Measurements from ENCODE around the gene FARS2. TPM values are rescaled to one million over a fixed set of nuclear protein-coding genes. Genes with fewer than 3 reads are reported as not detected.

The FARS2 gene
- total RNA-seq, 3 donors from 2014 or later = 12.0 to 29.6 (median 24.3) TPM

DNA sequence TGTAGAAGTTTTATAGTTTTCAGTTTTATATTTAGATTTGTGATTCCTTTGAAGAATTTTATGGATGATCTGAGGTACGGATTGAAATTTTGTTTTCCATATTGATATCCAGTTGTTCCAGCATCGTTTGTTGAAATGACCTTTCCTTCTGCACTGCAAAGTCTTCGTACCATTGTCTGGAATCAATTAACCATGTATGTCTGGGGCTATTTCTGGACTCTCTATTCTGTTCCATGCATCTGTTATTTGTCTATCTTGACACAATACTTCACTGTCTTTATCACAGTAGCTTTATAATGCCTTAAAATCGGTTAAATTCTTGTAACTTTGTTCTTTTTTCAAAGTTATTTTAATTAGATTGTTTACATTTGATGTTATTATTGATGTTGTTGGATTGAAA, 154.9 kb downstream of the FARS2 start:
- TF ChIP-seq POLR2AphosphoS5 (IDR thresholded peaks at IDR 0.05) (no peak), POLR2A (IDR thresholded peaks at IDR 0.05) (no peak)
- TF ChIP-seq, protein P1, sequence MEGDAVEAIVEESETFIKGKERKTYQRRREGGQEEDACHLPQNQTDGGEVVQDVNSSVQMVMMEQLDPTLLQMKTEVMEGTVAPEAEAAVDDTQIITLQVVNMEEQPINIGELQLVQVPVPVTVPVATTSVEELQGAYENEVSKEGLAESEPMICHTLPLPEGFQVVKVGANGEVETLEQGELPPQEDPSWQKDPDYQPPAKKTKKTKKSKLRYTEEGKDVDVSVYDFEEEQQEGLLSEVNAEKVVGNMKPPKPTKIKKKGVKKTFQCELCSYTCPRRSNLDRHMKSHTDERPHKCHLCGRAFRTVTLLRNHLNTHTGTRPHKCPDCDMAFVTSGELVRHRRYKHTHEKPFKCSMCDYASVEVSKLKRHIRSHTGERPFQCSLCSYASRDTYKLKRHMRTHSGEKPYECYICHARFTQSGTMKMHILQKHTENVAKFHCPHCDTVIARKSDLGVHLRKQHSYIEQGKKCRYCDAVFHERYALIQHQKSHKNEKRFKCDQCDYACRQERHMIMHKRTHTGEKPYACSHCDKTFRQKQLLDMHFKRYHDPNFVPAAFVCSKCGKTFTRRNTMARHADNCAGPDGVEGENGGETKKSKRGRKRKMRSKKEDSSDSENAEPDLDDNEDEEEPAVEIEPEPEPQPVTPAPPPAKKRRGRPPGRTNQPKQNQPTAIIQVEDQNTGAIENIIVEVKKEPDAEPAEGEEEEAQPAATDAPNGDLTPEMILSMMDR (IDR thresholded peaks at IDR 0.05) = no peak
- no peak overlapping the region for H3K4me3 ChIP-seq
- H3K36me3 ChIP-seq = no peaks in the 10 kb centered on the region
- intact Hi-C loops (cut with DNase I; ENCODE audit: low total_unique reads) = no loop called here
- H3K27me3 ChIP-seq = no peaks in the 10 kb centered on the region
- H3K27ac ChIP-seq = no peak overlapping the region
- H3K9me3 ChIP-seq = no peaks in the 10 kb centered on the region
- no peak for DNase-seq (ENCODE audit: low spot score in 2 of 2)
- no peaks in the 10 kb centered on the region for H3K4me1 ChIP-seq

DNA sequence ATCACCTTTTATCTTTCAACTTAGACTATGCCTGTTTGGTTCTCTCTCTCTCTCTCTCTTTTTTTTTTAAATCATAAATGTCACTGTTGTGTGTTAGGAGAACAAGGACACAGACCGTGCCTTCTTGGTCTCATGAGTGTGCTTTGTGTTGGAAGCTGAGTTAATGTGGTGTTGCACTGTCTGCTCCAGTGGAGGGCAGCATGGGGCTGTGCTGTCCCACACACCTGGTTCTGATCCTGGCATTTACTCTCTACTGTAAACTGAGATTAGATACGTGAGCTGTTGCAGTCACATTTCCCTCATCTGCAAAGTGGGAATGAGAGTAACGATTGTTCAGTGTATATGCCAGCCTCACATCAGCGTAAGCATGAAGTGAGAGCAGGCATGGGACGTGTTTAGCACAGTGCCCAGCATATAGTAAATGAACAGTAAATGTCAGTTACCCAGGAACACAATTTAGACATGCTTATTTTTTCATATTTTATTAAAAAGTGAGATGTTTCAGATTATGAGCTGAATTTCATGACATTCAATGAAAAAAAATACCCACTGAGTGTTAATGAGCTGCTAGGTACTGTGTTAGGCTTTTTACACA, 161.1 kb downstream of the FARS2 start:
- no peak for DNase-seq (ENCODE audit: low spot score in 2 of 2)
- no peak overlapping the region for H3K27ac ChIP-seq
- intact Hi-C loops (cut with DNase I; ENCODE audit: low total_unique reads) = no loop called here
- no peak overlapping the region for H3K4me3 ChIP-seq
- no peaks in the 10 kb centered on the region for H3K9me3 ChIP-seq
- no peaks in the 10 kb centered on the region for H3K4me1 ChIP-seq
- H3K36me3 ChIP-seq = no peaks in the 10 kb centered on the region
- TF ChIP-seq, protein P1 (IDR thresholded peaks at IDR 0.05) = peak in 2 of 3 donors; percentile 45 to 48
- TF ChIP-seq POLR2A (IDR thresholded peaks at IDR 0.05) = no peak
- no peaks in the 10 kb centered on the region for H3K27me3 ChIP-seq

DNA sequence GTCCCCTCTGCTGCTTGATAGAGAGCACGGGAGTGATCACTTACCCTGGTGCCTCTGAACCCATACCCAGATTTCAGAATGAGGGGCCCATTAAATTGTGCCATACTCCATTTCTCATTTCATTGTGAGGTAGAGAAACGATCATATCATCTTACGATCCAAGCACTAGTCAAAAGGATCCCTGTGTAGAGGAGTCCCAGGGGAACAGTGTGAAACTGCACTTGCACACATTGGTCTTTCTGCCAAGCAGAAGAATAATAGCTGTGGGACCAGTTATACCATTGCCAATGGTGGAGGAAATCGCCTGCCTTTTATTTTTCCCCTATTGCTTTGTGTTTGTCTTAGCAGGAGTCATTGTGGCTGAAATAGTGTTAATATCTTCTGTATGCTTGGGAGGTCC, 161.9 kb downstream of the FARS2 start:
- no peak for DNase-seq (ENCODE audit: low spot score in 2 of 2)
- H3K4me1 ChIP-seq = no peaks in the 10 kb centered on the region
- H3K27me3 ChIP-seq = no peaks in the 10 kb centered on the region
- H3K4me3 ChIP-seq = no peak overlapping the region
- no peaks in the 10 kb centered on the region for H3K36me3 ChIP-seq
- H3K27ac ChIP-seq = no peak overlapping the region
- TF ChIP-seq, protein P1 (IDR thresholded peaks at IDR 0.05) = no peak
- TF ChIP-seq POLR2AphosphoS5 (IDR thresholded peaks at IDR 0.05) (no peak), POLR2A (IDR thresholded peaks at IDR 0.05) (no peak)
- intact Hi-C loops (cut with DNase I; ENCODE audit: low total_unique reads) = no loop called here
- H3K9me3 ChIP-seq = no peaks in the 10 kb centered on the region

DNA sequence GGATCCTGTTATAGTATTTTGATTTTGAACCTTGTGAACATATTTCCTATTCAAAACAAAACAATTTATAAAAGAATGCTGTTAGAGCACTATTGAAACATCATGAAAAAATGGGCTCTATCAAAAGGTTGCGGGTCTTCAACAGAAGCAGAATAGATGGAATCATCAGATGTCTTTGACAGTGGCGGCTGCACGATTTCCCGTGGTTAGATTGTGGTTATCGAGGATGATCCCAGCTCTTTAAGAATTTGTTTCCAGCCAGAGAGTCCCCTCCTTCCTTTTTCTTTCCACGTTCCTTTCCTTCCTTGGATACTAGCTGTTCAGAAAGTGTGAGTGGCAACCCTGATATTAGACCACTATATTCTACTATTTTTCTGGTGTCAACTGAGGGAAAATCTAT, 163.4 kb downstream of the FARS2 start:
- intact Hi-C loops (cut with DNase I; ENCODE audit: low total_unique reads) = no loop called here
- no peaks in the 10 kb centered on the region for H3K36me3 ChIP-seq
- H3K9me3 ChIP-seq = no peaks in the 10 kb centered on the region
- no peaks in the 10 kb centered on the region for H3K4me1 ChIP-seq
- TF ChIP-seq, protein P1 (IDR thresholded peaks at IDR 0.05) = no peak
- TF ChIP-seq POLR2A (IDR thresholded peaks at IDR 0.05) (no peak), POLR2AphosphoS5 (IDR thresholded peaks at IDR 0.05) (no peak)
- H3K4me3 ChIP-seq = no peak overlapping the region
- H3K27ac ChIP-seq = no peak overlapping the region
- H3K27me3 ChIP-seq = no peaks in the 10 kb centered on the region
- DNase-seq (ENCODE audit: low spot score in 2 of 2) = no peak

DNA sequence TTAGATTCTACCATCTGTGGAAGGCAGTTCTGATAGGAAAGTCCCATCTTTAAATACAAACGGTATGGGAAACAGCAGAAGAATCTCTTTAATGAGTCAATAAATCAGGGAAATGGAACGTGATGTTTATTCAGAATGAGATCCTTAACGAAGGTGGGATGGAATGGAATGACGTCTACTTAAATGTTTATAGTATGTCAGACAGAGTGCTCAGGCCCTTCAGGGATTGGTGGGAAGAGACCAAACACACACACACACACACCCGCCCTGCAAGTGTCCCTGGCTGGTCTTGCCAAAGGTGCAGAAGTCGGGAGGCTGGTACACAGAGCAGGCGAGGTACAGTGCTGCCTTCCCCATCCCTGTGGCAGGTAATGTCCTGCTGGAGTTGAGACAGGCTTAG, 164.0 kb downstream of the FARS2 start:
- H3K4me1 ChIP-seq = no peaks in the 10 kb centered on the region
- DNase-seq (ENCODE audit: low spot score in 2 of 2) = no peak
- no peak overlapping the region for H3K27ac ChIP-seq
- no peak for TF ChIP-seq POLR2AphosphoS5 (IDR thresholded peaks at IDR 0.05)
- TF ChIP-seq, protein P1 (IDR thresholded peaks at IDR 0.05) = no peak
- no peak for TF ChIP-seq POLR2A (IDR thresholded peaks at IDR 0.05)
- H3K36me3 ChIP-seq = no peaks in the 10 kb centered on the region
- intact Hi-C loops (cut with DNase I; ENCODE audit: low total_unique reads) = no loop called here
- H3K4me3 ChIP-seq = no peak overlapping the region
- no peaks in the 10 kb centered on the region for H3K9me3 ChIP-seq
- no peaks in the 10 kb centered on the region for H3K27me3 ChIP-seq
